Lower leg skin (tissue), 3 donors: ENCODE results near the gene IPMK.
"Not testable (repeated sequence)": the region's sequence is repeated elsewhere in the genome, so short reads cannot be mapped to it uniquely, and the experiment has no call there.

Experiments
- POLR2A ChIP-seq, 2 donors: fragments of 450-650 bp; IDR thresholded peaks; one replicate each; pipeline ENCODE4 v1.6.1; 2016 to 2017; ENCODE audit warnings: antibody characterized with exemption in 2 of 2, mild to moderate bottlenecking in 1 of 2, moderate library complexity in 1 of 2
- TF ChIP-seq, protein P1 (sequence below), 3 donors: fragments of 450-650 bp; IDR thresholded peaks; one replicate each; pipeline ENCODE4 v1.5.1; 2016; ENCODE audit warnings: antibody characterized with exemption in 3 of 3, mild to moderate bottlenecking in 3 of 3, moderate library complexity in 2 of 3

DNA sequence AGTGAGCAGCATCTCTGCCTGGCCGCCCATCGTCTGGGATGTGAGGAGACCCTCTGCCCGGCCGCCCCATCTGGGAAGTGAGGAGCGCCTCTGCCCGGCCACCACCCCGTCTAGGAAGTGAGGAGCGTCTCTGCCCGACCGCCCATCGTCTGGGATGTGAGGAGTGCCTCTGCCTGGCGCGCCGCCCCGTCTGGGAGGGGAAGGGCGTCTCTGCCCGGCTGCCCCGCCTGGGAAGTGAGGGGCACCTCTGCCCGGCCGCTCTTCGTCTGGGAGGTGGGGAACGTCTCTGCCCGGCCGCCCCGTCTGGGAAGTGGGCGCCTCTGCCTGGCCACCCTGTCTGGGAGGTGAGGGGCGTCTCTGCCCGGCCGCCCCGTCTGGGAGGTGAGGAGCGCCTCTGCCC lies 23.9 kb downstream of the IPMK start:
- TF ChIP-seq, protein P1, sequence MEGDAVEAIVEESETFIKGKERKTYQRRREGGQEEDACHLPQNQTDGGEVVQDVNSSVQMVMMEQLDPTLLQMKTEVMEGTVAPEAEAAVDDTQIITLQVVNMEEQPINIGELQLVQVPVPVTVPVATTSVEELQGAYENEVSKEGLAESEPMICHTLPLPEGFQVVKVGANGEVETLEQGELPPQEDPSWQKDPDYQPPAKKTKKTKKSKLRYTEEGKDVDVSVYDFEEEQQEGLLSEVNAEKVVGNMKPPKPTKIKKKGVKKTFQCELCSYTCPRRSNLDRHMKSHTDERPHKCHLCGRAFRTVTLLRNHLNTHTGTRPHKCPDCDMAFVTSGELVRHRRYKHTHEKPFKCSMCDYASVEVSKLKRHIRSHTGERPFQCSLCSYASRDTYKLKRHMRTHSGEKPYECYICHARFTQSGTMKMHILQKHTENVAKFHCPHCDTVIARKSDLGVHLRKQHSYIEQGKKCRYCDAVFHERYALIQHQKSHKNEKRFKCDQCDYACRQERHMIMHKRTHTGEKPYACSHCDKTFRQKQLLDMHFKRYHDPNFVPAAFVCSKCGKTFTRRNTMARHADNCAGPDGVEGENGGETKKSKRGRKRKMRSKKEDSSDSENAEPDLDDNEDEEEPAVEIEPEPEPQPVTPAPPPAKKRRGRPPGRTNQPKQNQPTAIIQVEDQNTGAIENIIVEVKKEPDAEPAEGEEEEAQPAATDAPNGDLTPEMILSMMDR (IDR thresholded peaks at IDR 0.05), result not testable (repeated sequence)
- TF ChIP-seq POLR2A (IDR thresholded peaks at IDR 0.05), result not testable (repeated sequence)
